GM21360 (cell line): ENCODE data around the gene PRKACG.

Experiments
- ATAC-seq: cut with Tn5 transposase; IDR thresholded peaks from one replicate; pipeline ENCODE4 v1.9.1; 2021; ENCODE audit warnings: mild to moderate bottlenecking, moderate library complexity; ENCODE audit not compliant: unreplicated experiment

Gene PRKACG

GRCh38 chr9:68983522-68984424, 30.1 kb downstream of the PRKACG start:
- ATAC-seq = peak; percentile 41

- peak; percentile 36 for ATAC-seq
Observed at GRCh38 chr9:68983008-68983411, 30.9 kb downstream of the PRKACG start.

GRCh38 chr9:68981789-68982188, 32.1 kb downstream of the PRKACG start:
- peak; percentile 38 for ATAC-seq

GRCh38 chr9:68980341-68980914, 33.5 kb downstream of the PRKACG start:
- ATAC-seq = no peak

GRCh38 chr9:68979538-68980314, 34.2 kb downstream of the PRKACG start:
- ATAC-seq = no peak

GRCh38 chr9:68978501-68978900, 35.4 kb downstream of the PRKACG start:
- no peak for ATAC-seq

- no peak for ATAC-seq
Observed at GRCh38 chr9:68978066-68978465, 35.8 kb downstream of the PRKACG start.

- ATAC-seq = no peak
Observed at GRCh38 chr9:68975365-68976043, 38.4 kb downstream of the PRKACG start.

GRCh38 chr9:68974901-68975300, 39.0 kb downstream of the PRKACG start:
- peak; percentile 5 for ATAC-seq

- ATAC-seq = peak; percentile 95
Observed at GRCh38 chr9:68974431-68974830, 39.5 kb downstream of the PRKACG start.

- ATAC-seq = no peak
Observed at GRCh38 chr9:68973619-68974018, 40.3 kb downstream of the PRKACG start.

GRCh38 chr9:68970151-68970550, 43.8 kb downstream of the PRKACG start:
- no peak for ATAC-seq

- ATAC-seq = no peak
Observed at GRCh38 chr9:68969538-68969937, 44.4 kb downstream of the PRKACG start.

- ATAC-seq = no peak
Observed at GRCh38 chr9:68967800-68968199, 46.1 kb downstream of the PRKACG start.

GRCh38 chr9:68966496-68966944, 47.4 kb downstream of the PRKACG start:
- no peak for ATAC-seq

GRCh38 chr9:68964765-68965164, 49.1 kb downstream of the PRKACG start:
- no peak for ATAC-seq

GRCh38 chr9:68964102-68964541, 49.8 kb downstream of the PRKACG start:
- ATAC-seq = no peak

GRCh38 chr9:68963416-68963815, 50.5 kb downstream of the PRKACG start:
- no peak for ATAC-seq
